B cell (primary cell): ENCODE results near the gene IRF9.

ENCODE experiments used
- EZH2 ChIP-seq: IDR thresholded peaks from 2 replicates; pipeline ENCODE4 v1.6.1; 2012; ENCODE audit warnings: borderline replicate concordance, low read depth, mild to moderate bottlenecking, moderate library complexity, low read length; ENCODE audit not compliant: insufficient read depth, poor library complexity, severe bottlenecking
- TF ChIP-seq, protein P1 (sequence below): fragments of 200-600 bp; IDR thresholded peaks from one replicate; pipeline ENCODE4 v1.8.0; 2022; ENCODE audit warnings: antibody characterized with exemption, mild to moderate bottlenecking

DNA sequence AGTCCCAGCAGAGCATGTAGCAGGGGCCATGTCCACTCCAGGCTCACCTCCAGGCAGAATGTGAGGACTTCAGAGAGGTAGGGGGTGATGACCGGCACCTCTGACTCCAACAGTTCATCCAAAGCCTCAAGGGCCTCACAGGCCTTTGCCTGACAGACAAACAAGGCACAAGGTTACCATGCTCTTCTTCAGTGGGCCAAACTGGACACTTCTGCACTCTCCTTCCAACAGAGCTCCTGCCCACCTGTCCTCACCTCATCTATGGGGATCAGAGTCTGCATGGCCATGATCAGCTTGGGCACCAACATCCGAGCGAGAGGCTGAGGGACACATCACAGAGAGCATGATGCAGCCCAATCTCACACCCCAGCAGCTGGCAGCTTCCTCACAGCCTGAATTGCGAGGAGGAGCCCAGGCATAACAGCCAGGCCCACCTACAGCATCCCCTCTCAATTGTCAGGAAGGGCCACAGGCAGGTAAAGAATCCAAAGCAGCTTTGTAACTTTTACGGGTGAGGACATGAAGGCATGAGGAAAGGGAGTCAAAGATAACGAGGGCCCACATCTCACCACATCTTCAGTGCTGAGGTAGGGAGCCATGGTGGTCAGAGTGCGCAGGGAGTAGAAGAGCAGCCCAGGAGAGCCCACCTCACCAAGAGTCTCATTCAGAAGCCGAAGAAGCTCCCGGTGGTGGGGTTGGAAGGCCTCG, 25.9 kb downstream of the IRF9 start:
- TF ChIP-seq, protein P1, sequence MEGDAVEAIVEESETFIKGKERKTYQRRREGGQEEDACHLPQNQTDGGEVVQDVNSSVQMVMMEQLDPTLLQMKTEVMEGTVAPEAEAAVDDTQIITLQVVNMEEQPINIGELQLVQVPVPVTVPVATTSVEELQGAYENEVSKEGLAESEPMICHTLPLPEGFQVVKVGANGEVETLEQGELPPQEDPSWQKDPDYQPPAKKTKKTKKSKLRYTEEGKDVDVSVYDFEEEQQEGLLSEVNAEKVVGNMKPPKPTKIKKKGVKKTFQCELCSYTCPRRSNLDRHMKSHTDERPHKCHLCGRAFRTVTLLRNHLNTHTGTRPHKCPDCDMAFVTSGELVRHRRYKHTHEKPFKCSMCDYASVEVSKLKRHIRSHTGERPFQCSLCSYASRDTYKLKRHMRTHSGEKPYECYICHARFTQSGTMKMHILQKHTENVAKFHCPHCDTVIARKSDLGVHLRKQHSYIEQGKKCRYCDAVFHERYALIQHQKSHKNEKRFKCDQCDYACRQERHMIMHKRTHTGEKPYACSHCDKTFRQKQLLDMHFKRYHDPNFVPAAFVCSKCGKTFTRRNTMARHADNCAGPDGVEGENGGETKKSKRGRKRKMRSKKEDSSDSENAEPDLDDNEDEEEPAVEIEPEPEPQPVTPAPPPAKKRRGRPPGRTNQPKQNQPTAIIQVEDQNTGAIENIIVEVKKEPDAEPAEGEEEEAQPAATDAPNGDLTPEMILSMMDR = no peak
- TF ChIP-seq EZH2 = no peak
